K562 (cell line): Measurements from ENCODE around the gene WNK1. TPM values are rescaled to one million over a fixed set of nuclear protein-coding genes. Genes with fewer than 3 reads are reported as not detected.
A peak's percentile ranks its signal among the peaks of the same experiment; 100 is the strongest.

Experiments
- CBX1 ChIP-seq: sonication (generic); IDR thresholded peaks from 2 replicates; pipeline ENCODE4 v1.6.1; 2016; ENCODE audit warnings: antibody characterized with exemption, low read depth, mild to moderate bottlenecking
- CEBPG ChIP-seq, 3 experiments: fragments of 200-800 bp in 1 of 3; sonication (Bioruptor generic) in 1 of 3; sonication (generic) in 1 of 3; formaldehyde crosslinking in 1 of 3; IDR thresholded peaks in 2 of 3; conservative IDR thresholded peaks in 1 of 3; 2 replicates each; pipeline versions ENCODE4 v1.6.1 to v1.8.0; 2016 to 2022; ENCODE audit warnings: missing compliant biosample characterization in 2 of 3, missing genetic modification characterization in 2 of 3, mild to moderate bottlenecking in 1 of 3, missing genetic modification reagents in 1 of 3
- EP400 ChIP-seq: fragments of 450-650 bp; IDR thresholded peaks from 2 replicates; pipeline ENCODE4 v1.6.1; 2017; ENCODE audit warnings: antibody characterized with exemption, mild to moderate bottlenecking, moderate library complexity
- GATAD2A ChIP-seq: fragments of 450-650 bp; IDR thresholded peaks from 2 replicates; pipeline ENCODE4 v1.6.1; 2017
- NFYB ChIP-seq: IDR thresholded peaks from 2 replicates; pipeline ENCODE4 v1.6.1; 2011; ENCODE audit warnings: mild to moderate bottlenecking, moderate library complexity; ENCODE audit not compliant: insufficient read length; ENCODE audit errors: extremely low read depth
- SIX5 ChIP-seq, 2 experiments: IDR thresholded peaks; 2 replicates each; pipeline ENCODE4 v1.6.1; 2011; ENCODE audit warnings: low read length in 2 of 2, borderline replicate concordance in 1 of 2, low read depth in 1 of 2, mild to moderate bottlenecking in 1 of 2, moderate library complexity in 1 of 2; ENCODE audit not compliant: insufficient read depth in 1 of 2
- TAF1 ChIP-seq: IDR thresholded peaks from 2 replicates; pipeline ENCODE4 v1.6.1; 2011; ENCODE audit warnings: mild to moderate bottlenecking, low read length, moderate library complexity; ENCODE audit not compliant: insufficient read depth, control insufficient read depth, severe bottlenecking; ENCODE audit errors: extremely low read depth
- ZNF324 ChIP-seq: fragments of 250-450 bp; sonication (Bioruptor Pico); IDR thresholded peaks from 2 replicates; pipeline ENCODE4 v1.4.0; 2020; ENCODE audit warnings: mild to moderate bottlenecking
- polyA plus RNA-seq, 8 experiments: library from polyadenylated mRNA; depleted of rRNA in 4 of 8; stranded (reverse) in 5 of 8; unstranded in 3 of 8; fragments of >200 nt; fragmentation: Nextera tagmentation in 2 of 8; fragmentation: Illumina TruSeq in 1 of 8; extraction: Ambion mirVana in 2 of 8; extraction: Trizol in 1 of 8; gene quantifications; 2 replicates each; pipeline versions ENCODE4 v1.2.1 to v1.2.3, GENCODE V29; 2011 to 2014; ENCODE audit warnings: inconsistent platforms in 1 of 8, missing spikeins in 1 of 8
- total RNA-seq, 7 experiments: library from RNA; depleted of rRNA in 6 of 7; stranded (reverse); fragments of >200 nt in 6 of 7; fragmentation: Illumina TruSeq in 2 of 7; extraction: Trizol in 2 of 7; gene quantifications; 2 replicates each; pipeline versions ENCODE4 v1.2.1 to v1.2.3, GENCODE V29; 2011 to 2021; ENCODE audit warnings: low replicate concordance in 1 of 7
- TF ChIP-seq, protein P1 (sequence below): fragments of 450-650 bp; formaldehyde crosslinking; conservative IDR thresholded peaks from 2 replicates; pipeline ENCODE4 v1.4.0; 2022; ENCODE audit warnings: mild to moderate bottlenecking, missing genetic modification characterization
- TF ChIP-seq, protein P2 (sequence below): IDR thresholded peaks from 2 replicates; pipeline ENCODE4 v1.6.1; 2011; ENCODE audit not compliant: insufficient read length; ENCODE audit errors: extremely low read depth
- TF ChIP-seq, protein P3 (sequence below): fragments of 200-800 bp; sonication (Bioruptor generic); IDR thresholded peaks from 2 replicates; pipeline ENCODE4 v1.6.1; 2017; ENCODE audit warnings: missing genetic modification characterization, missing compliant biosample characterization
- TF ChIP-seq, protein P4 (sequence below): fragments of 250-450 bp; sonication (Bioruptor Pico); IDR thresholded peaks from 2 replicates; pipeline ENCODE4 v1.8.0; 2021; ENCODE audit warnings: moderate library complexity, mild to moderate bottlenecking, inconsistent platforms
- TF ChIP-seq, protein P5 (sequence below): fragments of 450-650 bp; formaldehyde crosslinking; IDR thresholded peaks from 2 replicates; pipeline ENCODE4 v1.4.0; 2020; ENCODE audit warnings: mild to moderate bottlenecking, mixed read lengths
- TF ChIP-seq, protein P6 (sequence below): IDR thresholded peaks from 2 replicates; pipeline ENCODE4 v1.6.1; 2011; ENCODE audit warnings: borderline replicate concordance, low read depth, mild to moderate bottlenecking, moderate library complexity, low read length; ENCODE audit not compliant: insufficient read depth, poor library complexity, severe bottlenecking

WNK1 gene
- total and polyA plus RNA-seq, 9 of the 15 experiments (the other 6 are each of a cell fraction or from before 2014, with no cell fraction given), result 4.3 to 73.9 (median 31.0) TPM

DNA sequence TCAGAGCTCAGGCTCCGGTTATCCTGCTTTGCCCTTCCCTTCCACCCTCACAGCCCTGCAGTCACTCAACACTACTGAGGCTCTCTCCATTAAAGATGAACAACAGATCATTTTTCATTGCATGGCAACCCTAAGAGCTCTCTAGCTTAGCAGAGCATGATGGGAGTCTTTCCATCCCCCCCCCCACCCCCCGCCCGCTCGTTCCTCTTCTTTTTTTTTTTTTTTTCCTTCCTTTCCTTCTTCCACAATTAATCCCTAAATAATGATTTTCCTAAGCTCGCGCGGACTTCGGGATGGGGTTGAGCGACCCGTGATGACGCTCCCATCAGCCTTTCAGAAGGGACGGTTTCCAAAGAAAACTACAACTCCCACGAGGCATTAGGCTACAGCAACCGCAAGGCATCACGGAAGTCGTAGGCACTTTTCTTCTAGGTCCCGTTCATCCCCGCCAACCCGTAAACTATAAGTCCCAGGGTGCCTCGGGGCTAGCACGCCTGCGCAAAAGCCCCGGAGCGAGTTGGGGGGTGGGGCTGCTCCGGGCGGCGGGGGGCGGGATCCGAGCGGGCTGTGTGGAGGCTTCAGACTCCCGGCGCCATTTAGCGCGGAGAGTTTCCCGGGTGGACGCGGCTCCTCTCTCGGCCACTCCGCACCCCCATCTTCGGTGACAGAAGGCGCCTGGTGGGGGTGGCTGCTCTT lies at the start of gene WNK1 (continued):
- TF ChIP-seq, protein P1, sequence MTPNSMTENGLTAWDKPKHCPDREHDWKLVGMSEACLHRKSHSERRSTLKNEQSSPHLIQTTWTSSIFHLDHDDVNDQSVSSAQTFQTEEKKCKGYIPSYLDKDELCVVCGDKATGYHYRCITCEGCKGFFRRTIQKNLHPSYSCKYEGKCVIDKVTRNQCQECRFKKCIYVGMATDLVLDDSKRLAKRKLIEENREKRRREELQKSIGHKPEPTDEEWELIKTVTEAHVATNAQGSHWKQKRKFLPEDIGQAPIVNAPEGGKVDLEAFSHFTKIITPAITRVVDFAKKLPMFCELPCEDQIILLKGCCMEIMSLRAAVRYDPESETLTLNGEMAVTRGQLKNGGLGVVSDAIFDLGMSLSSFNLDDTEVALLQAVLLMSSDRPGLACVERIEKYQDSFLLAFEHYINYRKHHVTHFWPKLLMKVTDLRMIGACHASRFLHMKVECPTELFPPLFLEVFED (CRISPR knock-in tag), result no peak
- TF ChIP-seq TAF1, result peak; percentile 84
- peak; percentile 94 to 95 for TF ChIP-seq SIX5 (IDR thresholded peaks at IDR 0.05; ENCODE audit: borderline replicate concordance in 1 of 2, insufficient read depth in 1 of 2, low read depth in 1 of 2, low read length in 2 of 2)
- TF ChIP-seq, protein P2, sequence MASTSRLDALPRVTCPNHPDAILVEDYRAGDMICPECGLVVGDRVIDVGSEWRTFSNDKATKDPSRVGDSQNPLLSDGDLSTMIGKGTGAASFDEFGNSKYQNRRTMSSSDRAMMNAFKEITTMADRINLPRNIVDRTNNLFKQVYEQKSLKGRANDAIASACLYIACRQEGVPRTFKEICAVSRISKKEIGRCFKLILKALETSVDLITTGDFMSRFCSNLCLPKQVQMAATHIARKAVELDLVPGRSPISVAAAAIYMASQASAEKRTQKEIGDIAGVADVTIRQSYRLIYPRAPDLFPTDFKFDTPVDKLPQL, result no peak
- TF ChIP-seq ZNF324 (CRISPR knock-in tag), result no peak
- TF ChIP-seq, protein P3, sequence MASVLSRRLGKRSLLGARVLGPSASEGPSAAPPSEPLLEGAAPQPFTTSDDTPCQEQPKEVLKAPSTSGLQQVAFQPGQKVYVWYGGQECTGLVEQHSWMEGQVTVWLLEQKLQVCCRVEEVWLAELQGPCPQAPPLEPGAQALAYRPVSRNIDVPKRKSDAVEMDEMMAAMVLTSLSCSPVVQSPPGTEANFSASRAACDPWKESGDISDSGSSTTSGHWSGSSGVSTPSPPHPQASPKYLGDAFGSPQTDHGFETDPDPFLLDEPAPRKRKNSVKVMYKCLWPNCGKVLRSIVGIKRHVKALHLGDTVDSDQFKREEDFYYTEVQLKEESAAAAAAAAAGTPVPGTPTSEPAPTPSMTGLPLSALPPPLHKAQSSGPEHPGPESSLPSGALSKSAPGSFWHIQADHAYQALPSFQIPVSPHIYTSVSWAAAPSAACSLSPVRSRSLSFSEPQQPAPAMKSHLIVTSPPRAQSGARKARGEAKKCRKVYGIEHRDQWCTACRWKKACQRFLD (CRISPR knock-in tag), result peak; percentile 62; the same call in 1 of the 2 replicates
- no peak for TF ChIP-seq GATAD2A
- TF ChIP-seq NFYB, result no peak
- no peak for TF ChIP-seq CEBPG (CRISPR knock-in tag; IDR thresholded peaks at IDR 0.05)
- TF ChIP-seq CEBPG (tag; conservative IDR thresholded peaks at IDR 0.05 in 1 of 2, IDR thresholded peaks at IDR 0.05 in 1 of 2), result no peak
- TF ChIP-seq, protein P4, sequence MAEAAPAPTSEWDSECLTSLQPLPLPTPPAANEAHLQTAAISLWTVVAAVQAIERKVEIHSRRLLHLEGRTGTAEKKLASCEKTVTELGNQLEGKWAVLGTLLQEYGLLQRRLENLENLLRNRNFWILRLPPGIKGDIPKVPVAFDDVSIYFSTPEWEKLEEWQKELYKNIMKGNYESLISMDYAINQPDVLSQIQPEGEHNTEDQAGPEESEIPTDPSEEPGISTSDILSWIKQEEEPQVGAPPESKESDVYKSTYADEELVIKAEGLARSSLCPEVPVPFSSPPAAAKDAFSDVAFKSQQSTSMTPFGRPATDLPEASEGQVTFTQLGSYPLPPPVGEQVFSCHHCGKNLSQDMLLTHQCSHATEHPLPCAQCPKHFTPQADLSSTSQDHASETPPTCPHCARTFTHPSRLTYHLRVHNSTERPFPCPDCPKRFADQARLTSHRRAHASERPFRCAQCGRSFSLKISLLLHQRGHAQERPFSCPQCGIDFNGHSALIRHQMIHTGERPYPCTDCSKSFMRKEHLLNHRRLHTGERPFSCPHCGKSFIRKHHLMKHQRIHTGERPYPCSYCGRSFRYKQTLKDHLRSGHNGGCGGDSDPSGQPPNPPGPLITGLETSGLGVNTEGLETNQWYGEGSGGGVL (CRISPR knock-in tag), result no peak
- TF ChIP-seq CBX1, result no peak
- peak; percentile 38; the same call in 1 of the 2 replicates for TF ChIP-seq EP400
- TF ChIP-seq, protein P5, sequence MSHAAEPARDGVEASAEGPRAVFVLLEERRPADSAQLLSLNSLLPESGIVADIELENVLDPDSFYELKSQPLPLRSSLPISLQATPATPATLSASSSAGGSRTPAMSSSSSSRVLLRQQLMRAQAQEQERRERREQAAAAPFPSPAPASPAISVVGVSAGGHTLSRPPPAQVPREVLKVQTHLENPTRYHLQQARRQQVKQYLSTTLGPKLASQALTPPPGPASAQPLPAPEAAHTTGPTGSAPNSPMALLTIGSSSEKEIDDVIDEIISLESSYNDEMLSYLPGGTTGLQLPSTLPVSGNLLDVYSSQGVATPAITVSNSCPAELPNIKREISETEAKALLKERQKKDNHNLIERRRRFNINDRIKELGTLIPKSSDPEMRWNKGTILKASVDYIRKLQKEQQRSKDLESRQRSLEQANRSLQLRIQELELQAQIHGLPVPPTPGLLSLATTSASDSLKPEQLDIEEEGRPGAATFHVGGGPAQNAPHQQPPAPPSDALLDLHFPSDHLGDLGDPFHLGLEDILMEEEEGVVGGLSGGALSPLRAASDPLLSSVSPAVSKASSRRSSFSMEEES, result no peak
- TF ChIP-seq, protein P6, sequence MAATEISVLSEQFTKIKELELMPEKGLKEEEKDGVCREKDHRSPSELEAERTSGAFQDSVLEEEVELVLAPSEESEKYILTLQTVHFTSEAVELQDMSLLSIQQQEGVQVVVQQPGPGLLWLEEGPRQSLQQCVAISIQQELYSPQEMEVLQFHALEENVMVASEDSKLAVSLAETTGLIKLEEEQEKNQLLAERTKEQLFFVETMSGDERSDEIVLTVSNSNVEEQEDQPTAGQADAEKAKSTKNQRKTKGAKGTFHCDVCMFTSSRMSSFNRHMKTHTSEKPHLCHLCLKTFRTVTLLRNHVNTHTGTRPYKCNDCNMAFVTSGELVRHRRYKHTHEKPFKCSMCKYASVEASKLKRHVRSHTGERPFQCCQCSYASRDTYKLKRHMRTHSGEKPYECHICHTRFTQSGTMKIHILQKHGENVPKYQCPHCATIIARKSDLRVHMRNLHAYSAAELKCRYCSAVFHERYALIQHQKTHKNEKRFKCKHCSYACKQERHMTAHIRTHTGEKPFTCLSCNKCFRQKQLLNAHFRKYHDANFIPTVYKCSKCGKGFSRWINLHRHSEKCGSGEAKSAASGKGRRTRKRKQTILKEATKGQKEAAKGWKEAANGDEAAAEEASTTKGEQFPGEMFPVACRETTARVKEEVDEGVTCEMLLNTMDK, result no peak
